ENCODE measurements around the gene PCSK9. TPM values are rescaled to one million over a fixed set of nuclear protein-coding genes. Genes with fewer than 3 reads are reported as not detected.
A peak's percentile ranks its signal among the peaks of the same experiment; 100 is the strongest.
"Not testable (repeated sequence)": the region's sequence is repeated elsewhere in the genome, so short reads cannot be mapped to it uniquely, and the experiment has no call there.

Gene PCSK9
- total and polyA plus RNA-seq, 2 experiments from 2014 or later = 1.3 TPM; not detected in 1

DNA sequence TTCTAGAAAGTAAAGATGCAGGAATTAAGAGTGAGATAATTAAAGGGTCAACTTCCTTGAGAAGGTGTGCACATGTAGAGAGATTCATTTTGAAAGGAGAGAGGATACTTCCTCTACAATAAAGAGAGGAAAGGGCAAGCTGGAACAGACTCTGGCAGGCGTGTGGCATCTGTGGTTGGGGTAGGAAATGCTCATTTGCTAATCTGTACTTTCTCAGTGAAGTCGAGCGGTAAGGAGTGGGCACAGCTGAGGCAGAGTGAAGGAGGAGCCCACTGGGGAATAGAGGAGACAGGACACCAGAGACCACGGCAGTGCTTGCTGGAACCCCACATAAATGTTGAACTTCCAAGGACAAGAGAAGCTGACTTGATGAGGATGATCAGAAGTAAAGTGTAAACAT is 49.1 kb downstream of the PCSK9 start:
- H3K4me1 ChIP-seq (ENCODE audit: low read depth) = no peaks in the 10 kb centered on the region
- peak overlapping the region; percentile 66 for H3K27ac ChIP-seq
- H3K4me3 ChIP-seq = no peak overlapping the region
- no peaks in the 10 kb centered on the region for H3K9me3 ChIP-seq (ENCODE audit: low read depth)
- TF ChIP-seq, protein P1, sequence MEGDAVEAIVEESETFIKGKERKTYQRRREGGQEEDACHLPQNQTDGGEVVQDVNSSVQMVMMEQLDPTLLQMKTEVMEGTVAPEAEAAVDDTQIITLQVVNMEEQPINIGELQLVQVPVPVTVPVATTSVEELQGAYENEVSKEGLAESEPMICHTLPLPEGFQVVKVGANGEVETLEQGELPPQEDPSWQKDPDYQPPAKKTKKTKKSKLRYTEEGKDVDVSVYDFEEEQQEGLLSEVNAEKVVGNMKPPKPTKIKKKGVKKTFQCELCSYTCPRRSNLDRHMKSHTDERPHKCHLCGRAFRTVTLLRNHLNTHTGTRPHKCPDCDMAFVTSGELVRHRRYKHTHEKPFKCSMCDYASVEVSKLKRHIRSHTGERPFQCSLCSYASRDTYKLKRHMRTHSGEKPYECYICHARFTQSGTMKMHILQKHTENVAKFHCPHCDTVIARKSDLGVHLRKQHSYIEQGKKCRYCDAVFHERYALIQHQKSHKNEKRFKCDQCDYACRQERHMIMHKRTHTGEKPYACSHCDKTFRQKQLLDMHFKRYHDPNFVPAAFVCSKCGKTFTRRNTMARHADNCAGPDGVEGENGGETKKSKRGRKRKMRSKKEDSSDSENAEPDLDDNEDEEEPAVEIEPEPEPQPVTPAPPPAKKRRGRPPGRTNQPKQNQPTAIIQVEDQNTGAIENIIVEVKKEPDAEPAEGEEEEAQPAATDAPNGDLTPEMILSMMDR (IDR thresholded peaks at IDR 0.05; ENCODE audit: low read depth, low read length) = no peak
- H3K27me3 ChIP-seq = no peaks in the 10 kb centered on the region
- peaks cover 57% of the 10 kb centered on the region for H3K36me3 ChIP-seq
- no peak for DNase-seq (ENCODE audit: low read depth in 1 of 2, low spot score in 1 of 2)

DNA sequence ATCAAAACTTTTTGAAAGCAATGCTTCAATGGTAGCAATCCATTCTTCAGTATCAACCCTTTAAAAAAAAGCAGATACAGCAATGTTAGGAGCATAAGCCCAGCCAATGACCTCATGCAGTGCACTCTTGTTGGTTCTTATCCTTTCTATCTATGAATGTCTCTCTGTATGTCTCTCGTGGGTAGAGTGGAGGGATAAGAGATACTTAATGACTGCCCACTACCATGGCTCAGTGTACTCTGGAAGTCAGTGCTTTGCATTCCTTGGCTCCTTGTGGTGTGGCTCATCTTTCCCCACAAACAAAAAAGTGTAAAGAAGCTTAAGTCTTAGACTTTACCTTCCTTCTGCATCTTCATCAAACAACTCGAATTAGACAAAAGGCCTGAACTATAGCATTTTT is 50.3 kb downstream of the PCSK9 start:
- Histone ChIP-seq H3K4me3 (no peak overlapping the region), H3K27ac (no peak overlapping the region), H3K4me1 (ENCODE audit: low read depth) (no peaks in the 10 kb centered on the region)

DNA sequence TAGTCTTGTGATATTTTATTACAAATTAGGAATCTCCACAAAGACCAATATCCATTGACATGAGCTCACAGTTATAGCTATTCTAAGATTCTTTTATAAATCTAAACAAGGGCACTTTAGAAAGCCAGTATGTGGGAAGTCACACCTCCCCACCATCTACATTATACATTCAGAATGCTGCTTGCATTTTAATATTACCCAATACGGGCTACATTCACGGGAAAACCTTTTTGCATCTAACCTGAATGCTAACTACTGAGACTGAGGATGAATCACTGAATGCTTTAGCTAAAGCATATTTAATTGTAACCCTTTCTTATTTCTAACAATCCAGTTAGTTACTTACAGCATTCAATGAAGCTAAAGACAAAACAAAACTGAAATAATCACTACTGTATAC is 53.1 kb downstream of the PCSK9 start:
- no peaks in the 10 kb centered on the region for H3K27me3 ChIP-seq
- H3K9me3 ChIP-seq (ENCODE audit: low read depth) = no peaks in the 10 kb centered on the region
- no peak for DNase-seq (ENCODE audit: low read depth in 1 of 2, low spot score in 1 of 2)
- no peaks in the 10 kb centered on the region for H3K4me1 ChIP-seq (ENCODE audit: low read depth)
- no peak overlapping the region for H3K4me3 ChIP-seq
- peaks cover 73% of the 10 kb centered on the region for H3K36me3 ChIP-seq
- no peak overlapping the region for H3K27ac ChIP-seq
- TF ChIP-seq, protein P1 (IDR thresholded peaks at IDR 0.05; ENCODE audit: low read depth, low read length) = no peak

More for the DNA sequence above, 50.3 kb downstream of the PCSK9 start:
- TF ChIP-seq, protein P1 (IDR thresholded peaks at IDR 0.05; ENCODE audit: low read depth, low read length) = no peak
- H3K9me3 ChIP-seq (ENCODE audit: low read depth) = no peaks in the 10 kb centered on the region
- no peak for DNase-seq (ENCODE audit: low read depth in 1 of 2, low spot score in 1 of 2)
- H3K36me3 ChIP-seq = peaks cover 62% of the 10 kb centered on the region
- H3K27me3 ChIP-seq = no peaks in the 10 kb centered on the region

DNA sequence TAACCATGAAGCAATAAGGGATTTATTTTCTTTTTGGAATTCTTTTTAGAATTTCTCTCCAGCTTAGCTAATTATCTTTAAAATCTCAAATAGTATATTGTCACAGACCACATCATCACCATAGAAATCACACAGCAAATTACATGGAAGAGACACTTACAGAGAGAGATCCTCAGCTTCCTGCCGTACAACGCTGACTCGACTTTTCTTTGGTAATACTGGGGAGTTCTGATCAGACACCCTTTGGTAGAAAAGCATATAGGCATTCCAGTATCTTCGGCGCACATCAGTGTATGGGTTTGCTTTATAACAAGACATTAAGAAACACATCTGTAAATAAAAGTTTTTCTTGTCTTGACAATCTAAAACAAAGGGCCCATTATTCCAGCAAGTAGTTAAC is 55.7 kb downstream of the PCSK9 start:
- Histone ChIP-seq H3K4me1 (ENCODE audit: low read depth) (no peaks in the 10 kb centered on the region), H3K36me3 (peaks cover 85% of the 10 kb centered on the region), H3K9me3 (ENCODE audit: low read depth) (no peaks in the 10 kb centered on the region), H3K27me3 (no peaks in the 10 kb centered on the region), H3K27ac (no peak overlapping the region), H3K4me3 (no peak overlapping the region)
- DNase-seq (ENCODE audit: low read depth in 1 of 2, low spot score in 1 of 2) = no peak
- TF ChIP-seq, protein P1 (IDR thresholded peaks at IDR 0.05; ENCODE audit: low read depth, low read length) = no peak

DNA sequence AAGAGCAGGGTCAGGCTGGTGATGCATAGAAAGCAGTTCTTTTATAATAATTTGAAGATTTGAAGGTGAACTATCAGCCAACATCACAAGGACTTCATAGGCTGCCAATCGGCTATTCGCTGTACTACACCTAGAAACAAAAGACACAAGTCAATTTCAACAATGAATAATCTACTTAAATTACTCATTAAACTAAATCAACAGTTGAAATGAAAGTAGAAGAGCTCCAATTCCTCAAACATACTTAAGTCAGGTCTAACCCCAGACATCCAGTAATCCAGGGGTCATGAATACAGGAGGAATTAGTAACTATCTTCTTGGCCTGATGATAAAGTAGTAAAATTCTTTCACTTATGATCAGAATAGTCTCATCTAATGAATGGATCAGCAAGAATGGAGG is 64.5 kb downstream of the PCSK9 start:
- H3K36me3 ChIP-seq = peaks cover 76% of the 10 kb centered on the region
- no peak overlapping the region for H3K27ac ChIP-seq
- no peaks in the 10 kb centered on the region for H3K9me3 ChIP-seq (ENCODE audit: low read depth)
- H3K4me1 ChIP-seq (ENCODE audit: low read depth) = no peaks in the 10 kb centered on the region
- H3K27me3 ChIP-seq = no peaks in the 10 kb centered on the region
- TF ChIP-seq, protein P1 (IDR thresholded peaks at IDR 0.05; ENCODE audit: low read depth, low read length) = no peak
- no peak for DNase-seq (ENCODE audit: low read depth in 1 of 2, low spot score in 1 of 2)
- H3K4me3 ChIP-seq = no peak overlapping the region

DNA sequence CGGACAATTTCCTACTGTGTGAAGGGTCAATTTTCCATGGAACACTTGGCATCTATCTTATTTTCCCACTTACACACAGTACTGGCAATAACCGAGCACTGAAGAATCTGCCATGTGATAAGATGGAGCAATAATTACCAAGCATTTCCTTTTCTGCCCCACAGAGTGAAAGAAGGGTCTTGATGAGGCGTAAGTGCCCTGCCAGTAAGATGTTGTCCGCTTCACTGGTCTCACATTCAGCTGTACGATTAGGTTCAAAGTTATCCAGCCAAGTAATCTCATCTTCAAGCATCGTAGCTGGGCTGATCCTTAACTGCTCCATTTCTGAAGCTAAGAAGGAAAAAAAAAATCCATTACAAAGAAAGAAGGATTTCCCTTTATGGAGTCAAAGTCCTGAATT is 67.8 kb downstream of the PCSK9 start:
- TF ChIP-seq, protein P1 (IDR thresholded peaks at IDR 0.05; ENCODE audit: low read depth, low read length) = no peak
- Histone ChIP-seq H3K9me3 (ENCODE audit: low read depth) (no peaks in the 10 kb centered on the region), H3K4me3 (no peak overlapping the region), H3K36me3 (peaks cover 65% of the 10 kb centered on the region), H3K4me1 (ENCODE audit: low read depth) (no peaks in the 10 kb centered on the region), H3K27ac (no peak overlapping the region), H3K27me3 (no peaks in the 10 kb centered on the region)
- peak in 1 of 2 donors; percentile 21 for DNase-seq (ENCODE audit: low read depth in 1 of 2, low spot score in 1 of 2)

DNA sequence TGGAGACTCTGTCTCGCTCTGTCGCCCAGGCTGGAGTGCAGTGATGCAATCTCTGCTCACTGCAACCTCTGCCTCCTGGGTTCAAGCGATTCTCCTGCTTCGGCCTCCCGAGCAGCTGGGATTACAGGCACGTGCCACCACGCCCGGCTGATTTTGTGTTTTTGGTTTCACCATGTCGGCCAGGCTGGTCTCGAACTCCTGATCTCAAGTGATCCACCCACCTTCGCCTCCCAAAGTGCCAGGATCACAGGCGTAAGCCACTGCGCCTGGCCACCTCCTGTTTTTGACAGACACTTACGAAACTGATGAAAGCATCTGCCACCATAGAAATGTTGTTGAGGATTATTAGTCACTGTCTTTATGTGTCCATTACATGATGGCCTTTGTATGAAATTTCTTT is 69.7 kb downstream of the PCSK9 start:
- not testable (repeated sequence) for H3K9me3 ChIP-seq (ENCODE audit: low read depth); DNase-seq (ENCODE audit: low read depth in 1 of 2, low spot score in 1 of 2); H3K4me3 ChIP-seq; H3K27ac ChIP-seq; H3K4me1 ChIP-seq (ENCODE audit: low read depth); H3K27me3 ChIP-seq
- peaks cover 55% of the 10 kb centered on the region for H3K36me3 ChIP-seq

Measured in cardiac muscle cell (in vitro differentiated cells and primary cell).